ENCODE data around the gene PAX8. TPM values are rescaled to one million over a fixed set of nuclear protein-coding genes. Genes with fewer than 3 reads are reported as not detected.

The PAX8 gene
- total RNA-seq, 1 donor from 2014 or later, result not detected

- Histone ChIP-seq H3K27ac (ENCODE audit: low read depth, low read length) (no peak overlapping the region), H3K4me3 (ENCODE audit: low read length in 3 of 3) (no peak overlapping the region), H3K9me3 (ENCODE audit: control insufficient read depth in 3 of 3, low read length in 3 of 3) (no peaks in the 10 kb centered on the region), H3K27me3 (ENCODE audit: control insufficient read depth in 3 of 3, insufficient read depth in 3 of 3, low read length in 3 of 3) (peaks cover 11 to 20% (median 18%) of the 10 kb centered on the region in 3 donors), H3K36me3 (ENCODE audit: control insufficient read depth in 3 of 3, insufficient read depth in 3 of 3, low read length in 3 of 3) (no peaks in the 10 kb centered on the region), H3K4me1 (ENCODE audit: control insufficient read depth in 3 of 3, insufficient read depth in 3 of 3, low read length in 3 of 3) (peaks cover 4 to 15% (median 7%) of the 10 kb centered on the region in 3 donors), H3K9ac (ENCODE audit: low read depth in 1 of 3, low read length in 3 of 3) (no peak overlapping the region)
Observed at GRCh38 chr2:113281910-113282746, 3.4 kb upstream of the PAX8 start.

DNA sequence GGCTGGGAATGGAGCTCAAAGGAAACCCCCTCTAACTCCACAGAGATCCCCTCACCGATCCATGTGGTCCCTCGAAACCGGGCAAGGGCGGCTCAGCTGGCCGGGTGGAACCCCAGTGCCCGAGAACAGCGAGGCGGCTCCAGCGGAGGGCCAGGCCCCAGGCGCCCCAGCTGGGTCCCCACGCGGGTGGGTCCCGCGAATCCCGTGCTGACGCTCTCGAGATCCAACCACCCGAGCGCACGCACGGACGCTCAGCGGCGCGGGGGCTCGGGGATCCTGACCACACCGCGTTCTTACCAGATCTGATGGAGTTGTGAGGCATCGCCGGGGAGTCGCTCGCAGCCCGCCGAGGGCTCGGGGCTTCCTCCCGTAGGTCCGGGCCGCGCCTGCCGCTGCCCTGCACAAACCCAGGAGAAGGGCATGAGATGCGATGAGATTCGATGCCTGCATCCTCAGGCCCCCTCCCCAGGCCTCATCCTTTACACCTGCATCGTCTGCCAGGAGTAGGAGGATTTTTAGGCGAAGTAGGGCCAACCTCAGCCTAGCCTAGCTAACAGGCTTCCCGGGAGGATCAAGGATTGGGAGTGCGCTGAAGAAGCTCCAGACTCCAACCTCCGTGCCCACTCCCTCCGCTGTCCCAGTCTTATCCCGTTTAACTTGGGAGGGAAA lies 514 bp downstream of the PAX8 start:
- Histone ChIP-seq H3K9ac (ENCODE audit: low read depth in 1 of 3, low read length in 3 of 3) (no peak overlapping the region), H3K4me1 (ENCODE audit: control insufficient read depth in 3 of 3, insufficient read depth in 3 of 3, low read length in 3 of 3) (peaks cover 4 to 8% (median 6%) of the 10 kb centered on the region in 3 donors), H3K4me3 (ENCODE audit: low read length in 3 of 3) (no peak overlapping the region), H3K27ac (ENCODE audit: low read depth, low read length) (no peak overlapping the region), H3K27me3 (ENCODE audit: control insufficient read depth in 3 of 3, insufficient read depth in 3 of 3, low read length in 3 of 3) (peaks cover 31 to 45% (median 41%) of the 10 kb centered on the region in 3 donors), H3K9me3 (ENCODE audit: control insufficient read depth in 3 of 3, low read length in 3 of 3) (no peaks in the 10 kb centered on the region), H3K36me3 (ENCODE audit: control insufficient read depth in 3 of 3, insufficient read depth in 3 of 3, low read length in 3 of 3) (no peaks in the 10 kb centered on the region)

GRCh38 chr2:113277474-113278072 lies 1.1 kb downstream of the PAX8 start:
- Histone ChIP-seq H3K36me3 (ENCODE audit: control insufficient read depth in 3 of 3, insufficient read depth in 3 of 3, low read length in 3 of 3) (no peaks in the 10 kb centered on the region), H3K4me3 (ENCODE audit: low read length in 3 of 3) (peak overlapping the region in 1 of 3 donors; percentile 22), H3K27ac (ENCODE audit: low read depth, low read length) (no peak overlapping the region), H3K9ac (ENCODE audit: low read depth in 1 of 3, low read length in 3 of 3) (no peak overlapping the region), H3K4me1 (ENCODE audit: control insufficient read depth in 3 of 3, insufficient read depth in 3 of 3, low read length in 3 of 3) (peaks cover 0 to 3% (median 0%) of the 10 kb centered on the region in 3 donors), H3K9me3 (ENCODE audit: control insufficient read depth in 3 of 3, low read length in 3 of 3) (no peaks in the 10 kb centered on the region), H3K27me3 (ENCODE audit: control insufficient read depth in 3 of 3, insufficient read depth in 3 of 3, low read length in 3 of 3) (peaks cover 31 to 48% (median 43%) of the 10 kb centered on the region in 3 donors)

DNA sequence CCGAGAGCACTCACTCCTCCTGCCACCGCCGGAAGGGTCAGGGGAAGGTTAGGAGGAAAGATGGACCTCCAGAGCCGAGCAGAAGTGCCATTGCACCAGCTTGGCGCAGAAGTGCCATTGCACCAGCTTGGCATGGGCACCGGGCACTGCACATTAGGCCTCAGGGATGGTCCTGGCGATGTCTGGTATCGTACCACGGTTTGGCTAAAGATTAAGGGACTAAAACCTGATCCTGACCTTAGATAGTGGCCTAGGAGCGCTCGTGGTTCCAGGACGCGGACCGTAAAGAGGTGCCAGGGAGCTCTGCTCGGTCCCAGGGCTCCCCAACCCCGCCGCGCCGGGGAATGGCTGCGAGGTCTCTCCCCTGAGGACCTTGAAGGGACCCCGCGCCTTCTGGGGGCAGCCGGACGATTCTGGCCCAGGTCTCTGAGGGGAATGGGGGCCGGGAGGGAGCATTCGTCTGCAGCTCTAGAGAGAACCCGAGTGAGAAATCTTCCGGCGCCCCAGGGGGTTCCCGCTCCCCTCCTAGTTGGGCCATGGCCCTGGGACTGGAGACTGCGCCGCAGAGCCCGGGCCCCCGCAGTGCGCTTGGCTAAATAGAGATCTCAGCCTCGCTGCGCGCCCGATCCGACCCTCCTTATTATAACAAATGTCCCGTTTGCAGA lies 1.8 kb downstream of the PAX8 start:
- Histone ChIP-seq H3K27ac (ENCODE audit: low read depth, low read length) (no peak overlapping the region), H3K9me3 (ENCODE audit: control insufficient read depth in 3 of 3, low read length in 3 of 3) (no peaks in the 10 kb centered on the region), H3K9ac (ENCODE audit: low read depth in 1 of 3, low read length in 3 of 3) (no peak overlapping the region), H3K27me3 (ENCODE audit: control insufficient read depth in 3 of 3, insufficient read depth in 3 of 3, low read length in 3 of 3) (peaks cover 31 to 48% (median 44%) of the 10 kb centered on the region in 3 donors), H3K36me3 (ENCODE audit: control insufficient read depth in 3 of 3, insufficient read depth in 3 of 3, low read length in 3 of 3) (no peaks in the 10 kb centered on the region), H3K4me3 (ENCODE audit: low read length in 3 of 3) (no peak overlapping the region), H3K4me1 (ENCODE audit: control insufficient read depth in 3 of 3, insufficient read depth in 3 of 3, low read length in 3 of 3) (peaks cover 0 to 3% (median 0%) of the 10 kb centered on the region in 3 donors)

DNA sequence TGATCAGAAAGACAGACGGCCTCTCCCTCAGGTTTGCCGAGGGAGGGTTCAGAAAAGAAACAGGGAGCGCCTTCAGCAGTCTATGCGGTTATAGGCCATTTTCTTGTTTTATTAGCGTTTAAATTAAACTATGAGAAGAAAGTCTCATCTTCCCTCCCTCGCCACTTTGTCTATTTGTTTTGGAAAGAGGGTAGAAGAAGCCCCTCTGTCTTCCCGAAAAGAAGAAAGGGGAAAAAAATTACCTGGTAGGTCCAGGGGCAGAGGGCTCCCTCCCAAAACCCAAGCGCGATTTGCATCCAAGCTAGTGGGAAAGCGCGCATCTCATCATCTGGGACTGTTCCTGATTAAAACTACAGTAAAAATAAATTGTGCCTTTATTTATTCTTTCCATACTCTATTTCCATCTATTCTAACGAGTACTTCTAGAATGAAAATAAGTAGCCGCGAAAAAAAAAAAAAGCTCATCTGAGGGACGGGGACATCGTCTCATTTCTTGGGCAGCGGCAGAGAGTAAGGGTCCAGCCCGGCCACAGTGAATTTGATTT lies 2.4 kb downstream of the PAX8 start:
- H3K4me1 ChIP-seq (ENCODE audit: control insufficient read depth in 3 of 3, insufficient read depth in 3 of 3, low read length in 3 of 3), result peaks cover 0 to 3% (median 0%) of the 10 kb centered on the region in 3 donors
- H3K27me3 ChIP-seq (ENCODE audit: control insufficient read depth in 3 of 3, insufficient read depth in 3 of 3, low read length in 3 of 3), result peaks cover 31 to 53% (median 50%) of the 10 kb centered on the region in 3 donors
- H3K27ac ChIP-seq (ENCODE audit: low read depth, low read length), result no peak overlapping the region
- no peak overlapping the region for H3K4me3 ChIP-seq (ENCODE audit: low read length in 3 of 3)
- H3K9me3 ChIP-seq (ENCODE audit: control insufficient read depth in 3 of 3, low read length in 3 of 3), result no peaks in the 10 kb centered on the region
- H3K36me3 ChIP-seq (ENCODE audit: control insufficient read depth in 3 of 3, insufficient read depth in 3 of 3, low read length in 3 of 3), result no peaks in the 10 kb centered on the region
- H3K9ac ChIP-seq (ENCODE audit: low read depth in 1 of 3, low read length in 3 of 3), result no peak overlapping the region

DNA sequence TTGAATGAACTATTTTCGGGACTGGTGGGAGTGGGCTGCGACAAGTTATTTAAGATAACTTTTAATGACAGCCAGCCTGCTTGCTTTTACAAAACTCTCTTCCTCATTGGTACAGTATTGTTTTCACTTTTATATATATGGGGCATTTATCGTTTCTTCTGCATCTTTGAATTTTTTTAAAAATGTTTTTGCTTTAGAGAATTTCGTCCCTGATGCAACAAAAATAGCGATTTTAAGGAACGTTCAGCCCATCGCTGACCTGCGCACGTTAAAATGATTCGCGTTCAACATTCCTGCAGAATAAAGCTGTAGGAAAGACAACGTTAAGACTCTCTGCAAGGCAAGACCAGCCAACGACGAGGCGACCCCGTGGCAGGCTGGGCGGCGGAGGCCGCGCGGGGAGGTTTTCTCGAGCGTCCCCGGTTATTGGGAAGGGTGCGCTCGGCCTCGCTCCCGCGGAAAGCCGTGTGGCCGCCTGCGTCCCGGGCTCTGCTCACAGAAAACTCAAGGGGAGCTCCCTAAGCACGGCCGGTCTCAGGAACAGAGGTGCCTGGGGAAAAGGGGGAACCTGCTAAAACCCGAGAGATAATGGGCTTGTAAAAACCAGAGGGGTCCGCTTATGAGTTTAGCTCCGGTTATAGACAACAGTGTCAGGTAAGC lies 3.0 kb downstream of the PAX8 start:
- Histone ChIP-seq H3K4me1 (ENCODE audit: control insufficient read depth in 3 of 3, insufficient read depth in 3 of 3, low read length in 3 of 3) (peaks cover 0 to 3% (median 0%) of the 10 kb centered on the region in 3 donors), H3K9ac (ENCODE audit: low read depth in 1 of 3, low read length in 3 of 3) (no peak overlapping the region), H3K4me3 (ENCODE audit: low read length in 3 of 3) (no peak overlapping the region), H3K27me3 (ENCODE audit: control insufficient read depth in 3 of 3, insufficient read depth in 3 of 3, low read length in 3 of 3) (peaks cover 31 to 56% (median 51%) of the 10 kb centered on the region in 3 donors), H3K36me3 (ENCODE audit: control insufficient read depth in 3 of 3, insufficient read depth in 3 of 3, low read length in 3 of 3) (no peaks in the 10 kb centered on the region), H3K27ac (ENCODE audit: low read depth, low read length) (no peak overlapping the region), H3K9me3 (ENCODE audit: control insufficient read depth in 3 of 3, low read length in 3 of 3) (no peaks in the 10 kb centered on the region)

- no peak overlapping the region for H3K27ac ChIP-seq (ENCODE audit: low read depth, low read length)
- H3K9ac ChIP-seq (ENCODE audit: low read depth in 1 of 3, low read length in 3 of 3), result no peak overlapping the region
- no peaks in the 10 kb centered on the region for H3K36me3 ChIP-seq (ENCODE audit: control insufficient read depth in 3 of 3, insufficient read depth in 3 of 3, low read length in 3 of 3)
- H3K4me3 ChIP-seq (ENCODE audit: low read length in 3 of 3), result no peak overlapping the region
- peaks cover 31 to 56% (median 51%) of the 10 kb centered on the region in 3 donors for H3K27me3 ChIP-seq (ENCODE audit: control insufficient read depth in 3 of 3, insufficient read depth in 3 of 3, low read length in 3 of 3)
- H3K9me3 ChIP-seq (ENCODE audit: control insufficient read depth in 3 of 3, low read length in 3 of 3), result no peaks in the 10 kb centered on the region
- peaks cover 0 to 3% (median 0%) of the 10 kb centered on the region in 3 donors for H3K4me1 ChIP-seq (ENCODE audit: control insufficient read depth in 3 of 3, insufficient read depth in 3 of 3, low read length in 3 of 3)
Observed at GRCh38 chr2:113274432-113274831, 4.3 kb downstream of the PAX8 start.

- Histone ChIP-seq H3K27me3 (ENCODE audit: control insufficient read depth in 3 of 3, insufficient read depth in 3 of 3, low read length in 3 of 3) (peaks cover 31 to 56% (median 50%) of the 10 kb centered on the region in 3 donors), H3K4me1 (ENCODE audit: control insufficient read depth in 3 of 3, insufficient read depth in 3 of 3, low read length in 3 of 3) (peaks cover 0 to 3% (median 0%) of the 10 kb centered on the region in 3 donors), H3K27ac (ENCODE audit: low read depth, low read length) (no peak overlapping the region), H3K9me3 (ENCODE audit: control insufficient read depth in 3 of 3, low read length in 3 of 3) (no peaks in the 10 kb centered on the region), H3K36me3 (ENCODE audit: control insufficient read depth in 3 of 3, insufficient read depth in 3 of 3, low read length in 3 of 3) (no peaks in the 10 kb centered on the region), H3K4me3 (ENCODE audit: low read length in 3 of 3) (no peak overlapping the region), H3K9ac (ENCODE audit: low read depth in 1 of 3, low read length in 3 of 3) (no peak overlapping the region)
Observed at GRCh38 chr2:113273981-113274380, 4.7 kb downstream of the PAX8 start.

DNA sequence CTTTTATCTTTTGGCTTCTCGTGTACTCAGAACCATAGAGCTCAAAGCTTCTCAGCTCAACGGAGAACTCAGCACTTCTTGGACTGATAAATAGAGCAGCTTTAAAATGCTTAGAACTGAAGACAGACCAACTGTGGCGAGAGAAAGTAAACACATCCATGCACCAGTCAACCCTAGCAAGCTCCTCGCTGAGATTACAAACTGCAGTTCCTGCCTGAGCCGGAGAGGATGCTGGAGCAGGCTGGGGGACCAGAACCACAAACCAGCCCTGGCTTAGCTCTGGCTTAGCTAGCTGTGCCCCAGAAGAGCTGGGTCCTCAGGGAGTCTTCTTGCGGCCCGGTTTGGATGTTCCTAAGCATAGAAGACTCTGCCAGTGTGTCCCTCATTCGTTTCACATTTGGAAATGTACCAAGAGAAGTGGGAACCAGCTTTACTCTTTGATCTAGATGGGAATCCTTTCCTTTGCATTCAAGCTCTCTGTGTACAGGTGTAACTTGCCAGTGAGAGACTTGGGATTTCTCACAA lies 5.6 kb downstream of the PAX8 start:
- Histone ChIP-seq H3K4me3 (ENCODE audit: low read length in 3 of 3) (no peak overlapping the region), H3K27me3 (ENCODE audit: control insufficient read depth in 3 of 3, insufficient read depth in 3 of 3, low read length in 3 of 3) (peaks cover 26 to 48% (median 41%) of the 10 kb centered on the region in 3 donors), H3K9ac (ENCODE audit: low read depth in 1 of 3, low read length in 3 of 3) (no peak overlapping the region), H3K36me3 (ENCODE audit: control insufficient read depth in 3 of 3, insufficient read depth in 3 of 3, low read length in 3 of 3) (peaks cover 0 to 2% (median 0%) of the 10 kb centered on the region in 3 donors), H3K27ac (ENCODE audit: low read depth, low read length) (no peak overlapping the region), H3K4me1 (ENCODE audit: control insufficient read depth in 3 of 3, insufficient read depth in 3 of 3, low read length in 3 of 3) (peaks cover 0 to 3% (median 0%) of the 10 kb centered on the region in 3 donors), H3K9me3 (ENCODE audit: control insufficient read depth in 3 of 3, low read length in 3 of 3) (no peaks in the 10 kb centered on the region)
